Fibroblast of lung (primary cell): ENCODE results near the gene TTC33. TPM values are rescaled to one million over a fixed set of nuclear protein-coding genes. Genes with fewer than 3 reads are reported as not detected.

Experiments
- DNase-seq, 2 donors: peaks; one replicate each; pipeline versions ENCODE4 v3.0.0 to v3.0.0-alpha.2; 2010; ENCODE audit warnings: low read depth in 2 of 2
- H2AFZ ChIP-seq: 2 replicates; pipeline ENCODE4 v1.5.1; 2012; ENCODE audit warnings: low read length, control low read depth, inconsistent platforms
- H3K27ac ChIP-seq: 2 replicates; pipeline ENCODE4 v1.5.1; 2011; ENCODE audit warnings: low read length, control low read depth; ENCODE audit not compliant: insufficient read depth
- H3K27me3 ChIP-seq: 2 replicates; pipeline ENCODE4 v1.5.1; 2011; ENCODE audit warnings: mild to moderate bottlenecking, low read length; ENCODE audit not compliant: control insufficient read depth, insufficient read depth
- H3K36me3 ChIP-seq: 2 replicates; pipeline ENCODE4 v1.5.1; 2011; ENCODE audit warnings: low read length; ENCODE audit not compliant: control insufficient read depth, insufficient read depth
- H3K4me1 ChIP-seq: 2 replicates; pipeline ENCODE4 v1.5.1; 2011; ENCODE audit warnings: low read length; ENCODE audit not compliant: control insufficient read depth, insufficient read depth; ENCODE audit errors: extremely low read depth
- H3K4me2 ChIP-seq: 2 replicates; pipeline ENCODE4 v1.5.1; 2011; ENCODE audit warnings: low read length, control low read depth; ENCODE audit not compliant: insufficient read depth; ENCODE audit errors: extremely low read depth
- H3K4me3 ChIP-seq, 4 experiments: fragments of 200-600 bp in 1 of 4; sonication (generic) in 1 of 4; replicated peaks in 1 of 4; 2 replicates each; pipeline ENCODE4 v1.5.1; 2011 to 2016; ENCODE audit warnings: low read length in 4 of 4, low read depth in 3 of 4, mild to moderate bottlenecking in 3 of 4, control low read depth in 2 of 4, inconsistent platforms in 1 of 4, mixed read lengths in 1 of 4; ENCODE audit not compliant: insufficient read depth in 1 of 4; ENCODE audit errors: control extremely low read depth in 1 of 4
- H3K79me2 ChIP-seq: 2 replicates; pipeline ENCODE4 v1.5.1; 2012; ENCODE audit warnings: mild to moderate bottlenecking, low read length, inconsistent platforms; ENCODE audit not compliant: control insufficient read depth, insufficient read depth
- H3K9ac ChIP-seq: 2 replicates; pipeline ENCODE4 v1.5.1; 2011; ENCODE audit warnings: mild to moderate bottlenecking, low read length, control low read depth; ENCODE audit not compliant: insufficient read depth
- H3K9me3 ChIP-seq: 2 replicates; pipeline ENCODE4 v1.5.1; 2012; ENCODE audit warnings: low read depth, low read length; ENCODE audit not compliant: control insufficient read depth, insufficient read depth
- H4K20me1 ChIP-seq: 2 replicates; pipeline ENCODE4 v1.5.1; 2011; ENCODE audit warnings: low read length; ENCODE audit not compliant: control insufficient read depth, insufficient read depth; ENCODE audit errors: extremely low read depth
- EZH2 ChIP-seq: IDR thresholded peaks from 2 replicates; pipeline ENCODE4 v1.5.1; 2012; ENCODE audit warnings: low read length, control low read depth, mild to moderate bottlenecking; ENCODE audit errors: missing control alignments
- polyA plus RNA-seq, 2 donors: library from polyadenylated mRNA; depleted of rRNA in 1 of 2; stranded (reverse) in 1 of 2; unstranded in 1 of 2; fragments of >200 nt; gene quantifications; 2 replicates each; pipeline ENCODE4 v1.2.1, GENCODE V29; 2011 to 2012; ENCODE audit warnings: missing spikeins in 1 of 2
- total RNA-seq: library from RNA; depleted of rRNA; stranded (reverse); fragments of >200 nt; gene quantifications from 2 replicates; pipeline ENCODE4 v1.2.1, GENCODE V29; 2014
- TF ChIP-seq, protein P1 (sequence below), 2 donors: IDR thresholded peaks in 1 of 2; conservative IDR thresholded peaks in 1 of 2; 1 replicate in 1 of 2; 2 replicates in 1 of 2; pipeline ENCODE4 v1.5.1; 2011 to 2012; ENCODE audit warnings: low read length in 2 of 2, control low read depth in 1 of 2, inconsistent platforms in 1 of 2, low read depth in 1 of 2, mild to moderate bottlenecking in 1 of 2

TTC33 gene
- total and polyA plus RNA-seq, 2 donors (not counting 1 experiment from before 2014, with no cell fraction given) = 8.7 to 16.3 TPM

DNA sequence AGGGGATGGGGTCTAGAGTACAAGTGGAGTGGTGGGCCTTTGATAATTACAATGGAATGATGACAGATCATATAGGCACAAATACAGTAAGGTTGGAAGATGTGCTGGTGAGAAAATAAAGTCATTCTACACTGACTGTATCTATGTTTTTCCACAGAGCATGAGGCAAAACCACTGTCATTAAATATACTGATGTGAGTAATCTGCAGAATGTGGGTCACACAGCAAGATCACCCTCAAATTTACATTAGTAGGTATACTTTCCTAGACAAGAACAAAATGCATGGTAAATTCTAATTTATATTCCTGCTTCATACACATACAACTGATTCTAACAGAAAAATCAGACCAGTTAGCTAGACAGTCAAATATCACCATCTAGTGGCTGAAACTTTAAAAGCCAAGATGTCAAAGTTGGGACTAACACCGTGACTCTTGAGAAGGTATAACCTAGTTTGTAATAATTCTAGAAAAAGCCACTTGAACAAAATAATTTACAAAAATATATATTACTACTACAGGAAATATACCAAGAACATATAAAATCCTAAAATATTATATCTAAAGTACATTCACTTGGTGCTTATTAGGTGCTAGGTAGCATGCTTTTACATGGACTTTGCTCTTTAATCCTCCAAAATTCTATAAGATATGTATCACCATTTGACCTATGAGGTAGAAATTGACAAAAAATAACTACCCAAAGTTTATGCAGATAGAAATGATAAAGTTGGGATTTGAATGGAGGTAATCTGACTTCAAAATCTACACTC lies 19.5 kb downstream of the TTC33 start:
- Histone ChIP-seq H3K27ac (peak overlapping the region; percentile 52), H3K36me3 (no peaks in the 10 kb centered on the region), H3K9me3 (no peaks in the 10 kb centered on the region), H3K27me3 (no peaks in the 10 kb centered on the region), H3K9ac (no peak overlapping the region), H3K4me1 (peaks cover 14% of the 10 kb centered on the region), H3K4me2 (peak overlapping the region; percentile 28), H3K4me3 (no peak overlapping the region), H3K79me2 (peaks cover 2% of the 10 kb centered on the region), H2AFZ (no peak overlapping the region), H4K20me1 (no peaks in the 10 kb centered on the region)
- TF ChIP-seq, protein P1, sequence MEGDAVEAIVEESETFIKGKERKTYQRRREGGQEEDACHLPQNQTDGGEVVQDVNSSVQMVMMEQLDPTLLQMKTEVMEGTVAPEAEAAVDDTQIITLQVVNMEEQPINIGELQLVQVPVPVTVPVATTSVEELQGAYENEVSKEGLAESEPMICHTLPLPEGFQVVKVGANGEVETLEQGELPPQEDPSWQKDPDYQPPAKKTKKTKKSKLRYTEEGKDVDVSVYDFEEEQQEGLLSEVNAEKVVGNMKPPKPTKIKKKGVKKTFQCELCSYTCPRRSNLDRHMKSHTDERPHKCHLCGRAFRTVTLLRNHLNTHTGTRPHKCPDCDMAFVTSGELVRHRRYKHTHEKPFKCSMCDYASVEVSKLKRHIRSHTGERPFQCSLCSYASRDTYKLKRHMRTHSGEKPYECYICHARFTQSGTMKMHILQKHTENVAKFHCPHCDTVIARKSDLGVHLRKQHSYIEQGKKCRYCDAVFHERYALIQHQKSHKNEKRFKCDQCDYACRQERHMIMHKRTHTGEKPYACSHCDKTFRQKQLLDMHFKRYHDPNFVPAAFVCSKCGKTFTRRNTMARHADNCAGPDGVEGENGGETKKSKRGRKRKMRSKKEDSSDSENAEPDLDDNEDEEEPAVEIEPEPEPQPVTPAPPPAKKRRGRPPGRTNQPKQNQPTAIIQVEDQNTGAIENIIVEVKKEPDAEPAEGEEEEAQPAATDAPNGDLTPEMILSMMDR (conservative IDR thresholded peaks at IDR 0.05 in 1 of 2, IDR thresholded peaks at IDR 0.05 in 1 of 2; ENCODE audit: low read depth in 1 of 2, low read length in 2 of 2) = peak; percentile 62 to 68
- TF ChIP-seq EZH2 = no peak
- peak; percentile 53 to 78 for DNase-seq

DNA sequence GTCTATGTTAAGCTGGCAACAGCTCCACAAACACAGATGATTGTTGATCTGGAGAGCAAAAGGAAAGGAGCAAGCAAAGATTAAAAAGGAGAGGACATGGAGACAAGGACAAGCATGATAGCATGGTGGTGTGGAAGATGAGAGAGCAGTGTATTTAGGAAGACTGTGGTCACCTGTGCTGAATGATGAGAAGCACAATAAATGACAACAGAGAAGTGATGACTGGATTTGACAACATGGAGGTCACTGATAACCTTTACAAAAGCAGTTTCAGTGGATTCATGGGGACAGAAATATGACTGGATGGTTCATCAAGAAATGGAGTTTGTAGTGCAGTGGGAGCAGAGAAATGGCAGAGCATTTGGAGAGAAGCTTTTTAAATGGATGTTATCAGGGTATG lies 20.2 kb downstream of the TTC33 start:
- H3K36me3 ChIP-seq = no peaks in the 10 kb centered on the region
- H3K79me2 ChIP-seq = peaks cover 2% of the 10 kb centered on the region
- TF ChIP-seq EZH2 = no peak
- TF ChIP-seq, protein P1 (conservative IDR thresholded peaks at IDR 0.05 in 1 of 2, IDR thresholded peaks at IDR 0.05 in 1 of 2; ENCODE audit: low read depth in 1 of 2, low read length in 2 of 2) = no peak
- peak overlapping the region; percentile 28 for H3K4me2 ChIP-seq
- H3K27me3 ChIP-seq = no peaks in the 10 kb centered on the region
- no peaks in the 10 kb centered on the region for H4K20me1 ChIP-seq
- peaks cover 14% of the 10 kb centered on the region for H3K4me1 ChIP-seq
- H2AFZ ChIP-seq = no peak overlapping the region
- no peak overlapping the region for H3K9ac ChIP-seq
- DNase-seq = no peak
- no peaks in the 10 kb centered on the region for H3K9me3 ChIP-seq
- H3K4me3 ChIP-seq = no peak overlapping the region
- peak overlapping the region; percentile 52 for H3K27ac ChIP-seq

DNA sequence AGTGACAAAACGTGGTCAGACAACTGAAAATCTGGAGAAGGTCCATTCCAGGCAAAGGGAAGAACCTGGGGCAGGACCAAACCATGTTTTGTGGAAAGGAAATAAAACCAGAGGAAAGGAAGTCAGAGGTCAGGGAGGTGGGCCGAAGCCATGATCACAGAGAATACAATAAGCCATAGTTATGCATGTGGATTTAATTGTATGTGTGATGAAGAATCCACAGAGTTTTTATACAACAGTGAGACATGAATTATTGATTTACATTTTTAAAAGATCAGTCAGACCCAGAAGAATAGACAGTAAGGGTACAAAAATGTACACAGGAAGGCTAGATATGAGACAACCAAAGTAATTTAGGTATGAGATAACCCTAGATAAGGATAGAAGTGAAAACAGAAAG lies 20.8 kb downstream of the TTC33 start:
- no peaks in the 10 kb centered on the region for H3K9me3 ChIP-seq
- no peak overlapping the region for H3K9ac ChIP-seq
- no peak for TF ChIP-seq EZH2
- TF ChIP-seq, protein P1 (conservative IDR thresholded peaks at IDR 0.05 in 1 of 2, IDR thresholded peaks at IDR 0.05 in 1 of 2; ENCODE audit: low read depth in 1 of 2, low read length in 2 of 2) = no peak
- H3K4me2 ChIP-seq = peak overlapping the region; percentile 28
- no peaks in the 10 kb centered on the region for H4K20me1 ChIP-seq
- peak in 1 of 2 donors; percentile 80 for DNase-seq
- no peaks in the 10 kb centered on the region for H3K36me3 ChIP-seq
- peak overlapping the region; percentile 52 for H3K27ac ChIP-seq
- peaks cover 2% of the 10 kb centered on the region for H3K79me2 ChIP-seq
- H3K4me1 ChIP-seq = peaks cover 14% of the 10 kb centered on the region
- no peak overlapping the region for H3K4me3 ChIP-seq
- H2AFZ ChIP-seq = no peak overlapping the region
- no peaks in the 10 kb centered on the region for H3K27me3 ChIP-seq
